AG09319 (cell line): ENCODE measurements around the gene XRN1.
"Not testable (repeated sequence)": the region's sequence is repeated elsewhere in the genome, so short reads cannot be mapped to it uniquely, and the experiment has no call there.

ENCODE experiments used
- DNase-seq: peaks from one replicate; pipeline ENCODE4 v3.0.0-alpha.2; 2010; ENCODE audit warnings: low read depth; ENCODE audit errors: extremely low read depth
- CTCF ChIP-seq: IDR thresholded peaks from 2 replicates; pipeline ENCODE4 v1.5.1; 2011; ENCODE audit warnings: low read depth, mild to moderate bottlenecking, inconsistent platforms, low read length, moderate library complexity

The XRN1 gene

GRCh38 chr3:142374687-142375086 is 73.2 kb downstream of the XRN1 start:
- no peak for DNase-seq
- TF ChIP-seq CTCF, result no peak

GRCh38 chr3:142369576-142369975 is 78.3 kb downstream of the XRN1 start:
- not testable (repeated sequence) for DNase-seq

- no peak for TF ChIP-seq CTCF
- no peak for DNase-seq
Measured at GRCh38 chr3:142366434-142366833, 81.4 kb downstream of the XRN1 start.

- TF ChIP-seq CTCF, result no peak
- no peak for DNase-seq
Measured at GRCh38 chr3:142363936-142364467, 83.8 kb downstream of the XRN1 start.

- not testable (repeated sequence) for DNase-seq
Measured at GRCh38 chr3:142363433-142363832, 84.4 kb downstream of the XRN1 start.

GRCh38 chr3:142359367-142359766 is 88.5 kb downstream of the XRN1 start:
- DNase-seq, result no peak
- no peak for TF ChIP-seq CTCF

- no peak for DNase-seq
- TF ChIP-seq CTCF, result no peak
Measured at GRCh38 chr3:142356818-142357217, 91.0 kb downstream of the XRN1 start.

GRCh38 chr3:142355692-142356091 is 92.1 kb downstream of the XRN1 start:
- DNase-seq, result no peak

More at GRCh38 chr3:142355692-142356091, 92.1 kb downstream of the XRN1 start:
- no peak for TF ChIP-seq CTCF
